ENCODE results near the gene ATP10A.

Gene ATP10A

GRCh38 chr15:25824618-25825017 is 38.5 kb downstream of the ATP10A start:
- DNase-seq, result no peak

- DNase-seq, result no peak
Observed at GRCh38 chr15:25812845-25813244, 50.3 kb downstream of the ATP10A start.

GRCh38 chr15:25812073-25812472 is 51.1 kb downstream of the ATP10A start:
- no peak for DNase-seq

GRCh38 chr15:25811481-25811906 is 51.6 kb downstream of the ATP10A start:
- DNase-seq, result no peak

- no peak for DNase-seq
Observed at GRCh38 chr15:25810631-25811091, 52.5 kb downstream of the ATP10A start.

- no peak for DNase-seq
Observed at GRCh38 chr15:25810154-25810553, 53.0 kb downstream of the ATP10A start.

GRCh38 chr15:25807063-25807462 is 56.1 kb downstream of the ATP10A start:
- DNase-seq, result no peak

- no peak for DNase-seq
Observed at GRCh38 chr15:25805031-25805430, 58.1 kb downstream of the ATP10A start.

- DNase-seq, result no peak
Observed at GRCh38 chr15:25804451-25804850, 58.7 kb downstream of the ATP10A start.

- no peak for DNase-seq
Observed at GRCh38 chr15:25803541-25803940, 59.6 kb downstream of the ATP10A start.

GRCh38 chr15:25803036-25803435 is 60.1 kb downstream of the ATP10A start:
- DNase-seq, result no peak

- no peak for DNase-seq
Observed at GRCh38 chr15:25802285-25802830, 60.8 kb downstream of the ATP10A start.

GRCh38 chr15:25801586-25802284 is 61.4 kb downstream of the ATP10A start:
- no peak for DNase-seq

- DNase-seq, result no peak
Observed at GRCh38 chr15:25800761-25801515, 62.2 kb downstream of the ATP10A start.

- DNase-seq, result no peak
Observed at GRCh38 chr15:25799906-25800700, 63.0 kb downstream of the ATP10A start.

GRCh38 chr15:25797936-25798901 is 64.9 kb downstream of the ATP10A start:
- no peak for DNase-seq

- DNase-seq, result no peak
Observed at GRCh38 chr15:25797511-25797935, 65.6 kb downstream of the ATP10A start.

- DNase-seq, result no peak
Observed at GRCh38 chr15:25797035-25797434, 66.1 kb downstream of the ATP10A start.

- DNase-seq, result no peak
Observed at GRCh38 chr15:25796395-25796794, 66.7 kb downstream of the ATP10A start.

GRCh38 chr15:25795712-25796111 is 67.4 kb downstream of the ATP10A start:
- no peak for DNase-seq

GRCh38 chr15:25795061-25795460 is 68.1 kb downstream of the ATP10A start:
- DNase-seq, result no peak

Data from NCI-H446 (cell line).